Measurements from ENCODE around the gene TSSK2.

The TSSK2 gene

DNA sequence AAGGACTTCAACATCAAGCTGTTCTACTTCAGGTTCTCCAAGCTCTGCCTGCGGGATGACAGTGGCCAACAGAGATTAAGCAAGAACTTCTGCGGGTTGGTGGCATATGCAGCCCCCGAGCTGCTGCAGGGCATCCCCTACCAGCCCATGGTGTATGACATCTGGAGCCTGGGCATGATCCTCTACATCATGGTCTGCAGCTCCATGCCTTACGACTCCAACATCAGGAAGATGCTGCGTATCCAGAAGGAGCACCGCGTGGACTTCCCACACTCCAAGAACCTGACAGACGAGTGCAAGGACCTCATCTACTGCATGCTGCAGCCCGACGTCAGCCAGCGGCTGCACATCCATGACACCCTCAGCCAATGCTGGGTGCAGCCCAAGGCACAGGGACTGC is 6.1 kb upstream of the TSSK2 start:
- Histone ChIP-seq H3K27ac (ENCODE audit: low read depth, low read length, severe bottlenecking) (no peak overlapping the region), H3K4me1 (ENCODE audit: control insufficient read depth, insufficient read depth, low read length, poor library complexity, severe bottlenecking) (peaks cover 9% of the 10 kb centered on the region), H3K36me3 (ENCODE audit: control insufficient read depth, insufficient read depth, low read length) (no peaks in the 10 kb centered on the region), H3K9me3 (ENCODE audit: control insufficient read depth, low read length) (no peaks in the 10 kb centered on the region), H3K4me3 (ENCODE audit: extremely low read depth, insufficient read depth, low read length, poor library complexity, severe bottlenecking) (no peak overlapping the region)
- WGBS, 2 experiments (ENCODE audit: insufficient coverage in 2 of 2), result 95 to 97% methylated on average over 11 of the region's 11 CpGs

DNA sequence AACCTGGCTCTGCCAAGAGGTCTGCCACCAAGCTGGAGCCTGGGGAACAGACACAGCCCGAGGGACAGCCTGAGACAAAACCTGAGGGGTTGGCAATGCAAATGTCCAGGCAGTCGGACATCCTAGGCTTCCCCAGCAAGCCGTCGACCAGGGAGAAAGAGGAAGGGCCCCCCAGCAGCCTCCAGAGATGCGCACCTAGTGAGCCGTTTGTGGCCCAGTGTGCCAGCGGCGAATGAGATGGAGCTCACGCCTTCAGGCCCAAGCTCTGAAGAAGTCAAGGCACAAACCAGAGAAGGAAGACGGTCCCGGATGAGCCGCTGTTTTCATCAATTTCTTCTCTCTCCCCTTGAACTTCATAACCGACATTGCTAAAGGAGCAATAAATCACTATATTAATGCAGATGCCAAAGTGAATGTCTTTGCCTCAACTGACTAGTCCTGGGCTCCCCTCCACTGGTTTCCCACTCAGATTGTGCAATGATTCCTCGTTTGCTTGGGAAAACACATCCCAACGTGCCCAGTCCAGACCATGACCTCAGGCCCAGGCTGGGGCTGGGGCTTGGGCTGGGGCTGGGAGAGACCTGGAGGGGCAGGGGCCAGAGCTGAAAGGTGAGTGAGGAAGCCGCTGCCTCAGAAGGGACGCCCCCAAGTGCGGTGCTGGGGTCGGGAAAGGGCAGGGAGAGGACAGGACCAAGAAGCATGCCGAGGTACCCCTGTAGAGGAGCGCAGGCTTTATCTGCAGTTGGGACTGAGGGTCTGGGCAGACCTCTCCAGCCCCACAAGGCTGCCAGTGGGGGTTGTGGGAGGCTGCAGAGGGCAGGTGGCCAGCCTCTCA is 5.4 kb upstream of the TSSK2 start:
- Histone ChIP-seq H3K4me3 (ENCODE audit: extremely low read depth, insufficient read depth, low read length, poor library complexity, severe bottlenecking) (no peak overlapping the region), H3K27ac (ENCODE audit: low read depth, low read length, severe bottlenecking) (no peak overlapping the region), H3K4me1 (ENCODE audit: control insufficient read depth, insufficient read depth, low read length, poor library complexity, severe bottlenecking) (peaks cover 3% of the 10 kb centered on the region), H3K36me3 (ENCODE audit: control insufficient read depth, insufficient read depth, low read length) (no peaks in the 10 kb centered on the region), H3K9me3 (ENCODE audit: control insufficient read depth, low read length) (no peaks in the 10 kb centered on the region)
- 89 to 93% methylated on average over 19 to 20 of the region's 21 CpGs for WGBS, 2 experiments (ENCODE audit: insufficient coverage in 2 of 2)

DNA sequence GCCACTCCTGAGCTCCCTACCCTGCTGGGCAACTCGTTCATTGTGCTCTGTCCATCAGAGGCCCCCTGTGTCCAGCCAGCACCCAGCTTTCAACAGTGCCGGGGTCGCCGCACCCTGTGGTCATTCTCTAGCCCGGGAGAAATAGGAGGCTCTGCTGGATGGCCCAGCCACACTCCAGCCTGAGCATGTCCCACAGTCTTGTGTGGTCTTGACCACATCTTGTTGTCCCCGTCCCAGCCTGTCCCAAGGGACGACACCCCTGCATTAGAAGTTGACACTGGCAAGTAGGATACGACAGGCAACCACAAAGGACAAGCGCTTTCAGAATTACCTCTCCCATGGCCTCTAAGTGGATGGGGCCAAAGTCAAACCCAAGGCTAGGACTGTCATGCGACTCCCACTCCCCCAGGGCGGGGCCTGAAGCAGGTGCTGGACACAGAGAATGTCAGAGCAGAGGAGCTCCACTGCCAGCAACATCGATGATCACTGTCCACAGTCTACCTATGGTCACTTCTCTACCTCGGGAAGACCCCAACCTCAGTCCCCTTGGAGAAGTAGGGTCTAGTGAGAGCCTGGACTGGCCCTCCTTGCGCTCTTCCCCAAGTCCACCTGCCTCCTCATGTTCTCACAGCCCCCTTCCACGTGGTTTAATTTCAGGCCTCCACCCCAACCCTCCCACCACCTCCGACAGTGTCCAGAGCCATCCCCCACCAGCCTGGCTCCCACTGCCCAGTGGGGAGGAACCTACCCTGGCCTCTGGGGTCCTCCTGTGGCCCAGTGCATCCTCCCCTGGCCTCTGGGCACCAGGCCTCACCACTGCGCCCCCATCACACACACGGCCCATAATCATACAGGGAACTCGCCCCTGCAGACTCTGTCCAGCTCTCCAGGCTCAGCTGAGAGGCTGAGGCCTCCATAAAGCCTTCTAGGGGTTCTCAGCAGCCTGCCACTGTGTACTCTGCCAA is 4.5 kb upstream of the TSSK2 start:
- no peaks in the 10 kb centered on the region for H3K9me3 ChIP-seq (ENCODE audit: control insufficient read depth, low read length)
- no peak overlapping the region for H3K27ac ChIP-seq (ENCODE audit: low read depth, low read length, severe bottlenecking)
- H3K36me3 ChIP-seq (ENCODE audit: control insufficient read depth, insufficient read depth, low read length), result no peaks in the 10 kb centered on the region
- no peaks in the 10 kb centered on the region for H3K4me1 ChIP-seq (ENCODE audit: control insufficient read depth, insufficient read depth, low read length, poor library complexity, severe bottlenecking)
- no peak overlapping the region for H3K4me3 ChIP-seq (ENCODE audit: extremely low read depth, insufficient read depth, low read length, poor library complexity, severe bottlenecking)
- 89 to 92% methylated on average over 13 to 14 of the region's 19 CpGs for WGBS, 2 experiments (ENCODE audit: insufficient coverage in 2 of 2)

DNA sequence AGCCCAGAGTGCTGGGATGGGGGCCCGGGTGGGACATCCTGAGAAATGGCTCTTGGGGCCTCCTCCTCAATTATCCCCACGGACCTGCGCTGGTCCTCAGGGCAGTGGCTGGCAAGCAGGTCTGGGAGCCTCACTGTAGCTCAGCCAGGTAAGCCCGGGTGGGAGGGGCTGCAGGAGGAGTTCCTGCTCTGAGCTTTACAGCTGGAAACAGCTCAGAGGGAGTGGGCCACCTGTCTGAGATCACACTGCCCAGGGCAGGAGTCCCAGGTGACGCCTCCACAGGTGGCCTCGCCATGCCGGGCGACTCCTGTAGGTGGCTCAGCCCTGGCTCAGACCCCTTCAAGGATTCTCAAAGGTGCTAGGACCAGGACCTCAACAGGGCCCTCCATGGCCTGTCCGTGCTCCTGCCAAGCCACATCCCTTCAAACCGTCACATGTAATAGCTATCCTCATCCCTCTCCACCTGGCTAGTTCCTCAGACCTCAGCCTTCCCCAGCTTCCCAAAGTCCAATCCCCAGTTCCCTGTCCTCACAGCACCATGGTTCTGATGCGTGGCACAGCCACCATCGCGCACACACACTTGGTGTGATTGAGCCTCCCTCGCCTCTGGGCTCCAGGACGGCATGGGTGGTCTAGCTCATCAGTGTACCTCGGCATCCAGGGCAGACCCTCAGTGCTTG is 3.6 kb upstream of the TSSK2 start:
- no peak overlapping the region for H3K4me3 ChIP-seq (ENCODE audit: extremely low read depth, insufficient read depth, low read length, poor library complexity, severe bottlenecking)
- H3K4me1 ChIP-seq (ENCODE audit: control insufficient read depth, insufficient read depth, low read length, poor library complexity, severe bottlenecking), result no peaks in the 10 kb centered on the region
- peaks cover 4% of the 10 kb centered on the region for H3K36me3 ChIP-seq (ENCODE audit: control insufficient read depth, insufficient read depth, low read length)
- H3K9me3 ChIP-seq (ENCODE audit: control insufficient read depth, low read length), result no peaks in the 10 kb centered on the region
- 85 to 90% methylated on average over 11 to 13 of the region's 16 CpGs for WGBS, 2 experiments (ENCODE audit: insufficient coverage in 2 of 2)
- no peak overlapping the region for H3K27ac ChIP-seq (ENCODE audit: low read depth, low read length, severe bottlenecking)

GRCh38 chr22:19128009-19128401 is 3.1 kb upstream of the TSSK2 start:
- 62 to 86% methylated on average over 3 to 6 of the region's 7 CpGs for WGBS, 2 experiments (ENCODE audit: insufficient coverage in 2 of 2)
- no peak overlapping the region for H3K27ac ChIP-seq (ENCODE audit: low read depth, low read length, severe bottlenecking)
- no peak overlapping the region for H3K4me3 ChIP-seq (ENCODE audit: extremely low read depth, insufficient read depth, low read length, poor library complexity, severe bottlenecking)
- no peaks in the 10 kb centered on the region for H3K4me1 ChIP-seq (ENCODE audit: control insufficient read depth, insufficient read depth, low read length, poor library complexity, severe bottlenecking)
- peaks cover 9% of the 10 kb centered on the region for H3K36me3 ChIP-seq (ENCODE audit: control insufficient read depth, insufficient read depth, low read length)
- H3K9me3 ChIP-seq (ENCODE audit: control insufficient read depth, low read length), result no peaks in the 10 kb centered on the region

- H3K36me3 ChIP-seq (ENCODE audit: control insufficient read depth, insufficient read depth, low read length), result peaks cover 20% of the 10 kb centered on the region
- WGBS, 2 experiments (ENCODE audit: insufficient coverage in 2 of 2), result 87 to 96% methylated on average over 7 of the region's 7 CpGs
- H3K4me1 ChIP-seq (ENCODE audit: control insufficient read depth, insufficient read depth, low read length, poor library complexity, severe bottlenecking), result no peaks in the 10 kb centered on the region
- H3K9me3 ChIP-seq (ENCODE audit: control insufficient read depth, low read length), result no peaks in the 10 kb centered on the region
- H3K27ac ChIP-seq (ENCODE audit: low read depth, low read length, severe bottlenecking), result no peak overlapping the region
- no peak overlapping the region for H3K4me3 ChIP-seq (ENCODE audit: extremely low read depth, insufficient read depth, low read length, poor library complexity, severe bottlenecking)
These were observed 2.0 kb upstream of the TSSK2 start for GRCh38 chr22:19128946-19129727.

GRCh38 chr22:19129871-19130270 is 1.2 kb upstream of the TSSK2 start:
- no peak overlapping the region for H3K4me3 ChIP-seq (ENCODE audit: extremely low read depth, insufficient read depth, low read length, poor library complexity, severe bottlenecking)
- H3K9me3 ChIP-seq (ENCODE audit: control insufficient read depth, low read length), result no peaks in the 10 kb centered on the region
- peaks cover 27% of the 10 kb centered on the region for H3K36me3 ChIP-seq (ENCODE audit: control insufficient read depth, insufficient read depth, low read length)
- 67 to 85% methylated on average over 1 to 6 of the region's 8 CpGs for WGBS, 2 experiments (ENCODE audit: insufficient coverage in 2 of 2)
- no peak overlapping the region for H3K27ac ChIP-seq (ENCODE audit: low read depth, low read length, severe bottlenecking)
- H3K4me1 ChIP-seq (ENCODE audit: control insufficient read depth, insufficient read depth, low read length, poor library complexity, severe bottlenecking), result no peaks in the 10 kb centered on the region

DNA sequence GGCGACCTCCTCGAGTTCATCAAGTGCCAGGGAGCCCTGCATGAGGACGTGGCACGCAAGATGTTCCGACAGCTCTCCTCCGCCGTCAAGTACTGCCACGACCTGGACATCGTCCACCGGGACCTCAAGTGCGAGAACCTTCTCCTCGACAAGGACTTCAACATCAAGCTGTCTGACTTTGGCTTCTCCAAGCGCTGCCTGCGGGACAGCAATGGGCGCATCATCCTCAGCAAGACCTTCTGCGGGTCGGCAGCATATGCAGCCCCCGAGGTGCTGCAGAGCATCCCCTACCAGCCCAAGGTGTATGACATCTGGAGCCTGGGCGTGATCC is 542 bp downstream of the TSSK2 start:
- Histone ChIP-seq H3K4me3 (ENCODE audit: extremely low read depth, insufficient read depth, low read length, poor library complexity, severe bottlenecking) (no peak overlapping the region), H3K9me3 (ENCODE audit: control insufficient read depth, low read length) (no peaks in the 10 kb centered on the region), H3K36me3 (ENCODE audit: control insufficient read depth, insufficient read depth, low read length) (peaks cover 44% of the 10 kb centered on the region), H3K4me1 (ENCODE audit: control insufficient read depth, insufficient read depth, low read length, poor library complexity, severe bottlenecking) (no peaks in the 10 kb centered on the region), H3K27ac (ENCODE audit: low read depth, low read length, severe bottlenecking) (no peak overlapping the region)
- 98% methylated on average over 19 of the region's 19 CpGs for WGBS, 2 experiments (ENCODE audit: insufficient coverage in 2 of 2)

DNA sequence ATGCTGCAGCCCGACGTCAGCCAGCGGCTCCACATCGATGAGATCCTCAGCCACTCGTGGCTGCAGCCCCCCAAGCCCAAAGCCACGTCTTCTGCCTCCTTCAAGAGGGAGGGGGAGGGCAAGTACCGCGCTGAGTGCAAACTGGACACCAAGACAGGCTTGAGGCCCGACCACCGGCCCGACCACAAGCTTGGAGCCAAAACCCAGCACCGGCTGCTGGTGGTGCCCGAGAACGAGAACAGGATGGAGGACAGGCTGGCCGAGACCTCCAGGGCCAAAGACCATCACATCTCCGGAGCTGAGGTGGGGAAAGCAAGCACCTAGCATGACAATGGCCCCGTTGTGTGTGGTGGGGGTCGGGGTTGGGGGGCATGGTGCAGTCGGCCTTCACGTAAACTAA is 1.0 kb downstream of the TSSK2 start:
- Histone ChIP-seq H3K9me3 (ENCODE audit: control insufficient read depth, low read length) (no peaks in the 10 kb centered on the region), H3K36me3 (ENCODE audit: control insufficient read depth, insufficient read depth, low read length) (peaks cover 49% of the 10 kb centered on the region), H3K4me1 (ENCODE audit: control insufficient read depth, insufficient read depth, low read length, poor library complexity, severe bottlenecking) (no peaks in the 10 kb centered on the region), H3K27ac (ENCODE audit: low read depth, low read length, severe bottlenecking) (no peak overlapping the region), H3K4me3 (ENCODE audit: extremely low read depth, insufficient read depth, low read length, poor library complexity, severe bottlenecking) (no peak overlapping the region)
- WGBS, 2 experiments (ENCODE audit: insufficient coverage in 2 of 2), result 93 to 95% methylated on average over 15 to 20 of the region's 20 CpGs

Measured in mesodermal cell (in vitro differentiated cells).